ENCODE data around the gene LIMK2.
"Not testable (repeated sequence)": the region's sequence is repeated elsewhere in the genome, so short reads cannot be mapped to it uniquely, and the experiment has no call there.

The LIMK2 gene

GRCh38 chr22:31239771-31240370 lies 27.8 kb downstream of the LIMK2 start:
- in situ Hi-C loops (cut with MboI; ENCODE audit: low pct_unique_long_range_greater_than_20kb, low sequenced_read_pairs), result no loop called here
- DNase-seq, result no peak

GRCh38 chr22:31241200-31241599 lies 29.1 kb downstream of the LIMK2 start:
- in situ Hi-C loops (cut with MboI; ENCODE audit: low pct_unique_long_range_greater_than_20kb, low sequenced_read_pairs), result no loop called here
- no peak for DNase-seq

GRCh38 chr22:31241936-31242335 lies 29.8 kb downstream of the LIMK2 start:
- in situ Hi-C loops (cut with MboI; ENCODE audit: low pct_unique_long_range_greater_than_20kb, low sequenced_read_pairs), result no loop called here
- no peak for DNase-seq

GRCh38 chr22:31243339-31244045 lies 31.4 kb downstream of the LIMK2 start:
- no peak for DNase-seq
- in situ Hi-C loops (cut with MboI; ENCODE audit: low pct_unique_long_range_greater_than_20kb, low sequenced_read_pairs), result no loop called here

- in situ Hi-C loops (cut with MboI; ENCODE audit: low pct_unique_long_range_greater_than_20kb, low sequenced_read_pairs), result no loop called here
- no peak for DNase-seq
Measured at GRCh38 chr22:31244046-31244942, 32.2 kb downstream of the LIMK2 start.

GRCh38 chr22:31244943-31245451 lies 32.9 kb downstream of the LIMK2 start:
- no peak for DNase-seq
- in situ Hi-C loops (cut with MboI; ENCODE audit: low pct_unique_long_range_greater_than_20kb, low sequenced_read_pairs), result no loop called here

GRCh38 chr22:31245998-31246397 lies 33.9 kb downstream of the LIMK2 start:
- DNase-seq; in situ Hi-C loops (cut with MboI; ENCODE audit: low pct_unique_long_range_greater_than_20kb, low sequenced_read_pairs): not testable (repeated sequence)

GRCh38 chr22:31246687-31247086 lies 34.6 kb downstream of the LIMK2 start:
- in situ Hi-C loops (cut with MboI; ENCODE audit: low pct_unique_long_range_greater_than_20kb, low sequenced_read_pairs), result no loop called here
- no peak for DNase-seq

- DNase-seq, result no peak
- in situ Hi-C loops (cut with MboI; ENCODE audit: low pct_unique_long_range_greater_than_20kb, low sequenced_read_pairs), result no loop called here
Measured at GRCh38 chr22:31247726-31248125, 35.6 kb downstream of the LIMK2 start.

- DNase-seq, result peak; percentile 54
- in situ Hi-C loops (cut with MboI; ENCODE audit: low pct_unique_long_range_greater_than_20kb, low sequenced_read_pairs), result no loop called here
Measured at GRCh38 chr22:31248138-31248745, 36.1 kb downstream of the LIMK2 start.

GRCh38 chr22:31248965-31249958 lies 37.2 kb downstream of the LIMK2 start:
- DNase-seq, result no peak
- in situ Hi-C loops (cut with MboI; ENCODE audit: low pct_unique_long_range_greater_than_20kb, low sequenced_read_pairs), result no loop called here

- DNase-seq, result no peak
Measured at GRCh38 chr22:31250740-31251600, 38.9 kb downstream of the LIMK2 start.

GRCh38 chr22:31253949-31254348 lies 41.9 kb downstream of the LIMK2 start:
- in situ Hi-C loops (cut with MboI; ENCODE audit: low pct_unique_long_range_greater_than_20kb, low sequenced_read_pairs), result no loop called here
- no peak for DNase-seq

More at GRCh38 chr22:31250740-31251600, 38.9 kb downstream of the LIMK2 start:
- in situ Hi-C loops (cut with MboI; ENCODE audit: low pct_unique_long_range_greater_than_20kb, low sequenced_read_pairs), result no loop called here

GRCh38 chr22:31259798-31260473 lies 47.8 kb downstream of the LIMK2 start:
- no peak for DNase-seq
- in situ Hi-C loops (cut with MboI; ENCODE audit: low pct_unique_long_range_greater_than_20kb, low sequenced_read_pairs), result no loop called here

GRCh38 chr22:31260474-31260856 lies 48.4 kb downstream of the LIMK2 start:
- in situ Hi-C loops (cut with MboI; ENCODE audit: low pct_unique_long_range_greater_than_20kb, low sequenced_read_pairs), result no loop called here
- DNase-seq, result no peak

- in situ Hi-C loops (cut with MboI; ENCODE audit: low pct_unique_long_range_greater_than_20kb, low sequenced_read_pairs), result no loop called here
- DNase-seq, result no peak
Measured at GRCh38 chr22:31262312-31263133, 50.4 kb downstream of the LIMK2 start.

All from KBM-7 (cell line).